HL-60 (cell line): ENCODE results near the gene WDCP.

Experiments used
- DNase-seq, 2 experiments: peaks; one replicate each; pipeline ENCODE4 v3.0.0-alpha.2; 2010 to 2020; ENCODE audit warnings: low read depth in 1 of 2, low spot score in 1 of 2
- H3K27ac ChIP-seq: fragments of 250-450 bp; sonication (Bioruptor Pico); replicated peaks from 2 replicates; pipeline ENCODE4 v1.5.1; 2020; ENCODE audit warnings: mild to moderate bottlenecking, moderate library complexity
- H3K27me3 ChIP-seq: fragments of 250-450 bp; sonication (Bioruptor Pico); 2 replicates; pipeline ENCODE4 v1.5.1; 2021; ENCODE audit warnings: mild to moderate bottlenecking, moderate library complexity; ENCODE audit not compliant: insufficient read depth, poor library complexity, severe bottlenecking
- H3K4me3 ChIP-seq: replicated peaks from 2 replicates; pipeline ENCODE4 v1.5.1; 2011; ENCODE audit warnings: mild to moderate bottlenecking, control low read depth, low read length; ENCODE audit not compliant: insufficient read depth
- CTCF ChIP-seq: IDR thresholded peaks from one replicate; pipeline ENCODE4 v1.5.1; 2011; ENCODE audit warnings: low read length, control low read depth, inconsistent platforms; ENCODE audit not compliant: insufficient read depth
- GABPA ChIP-seq: IDR thresholded peaks from 2 replicates; pipeline ENCODE4 v1.6.1; 2012; ENCODE audit warnings: low read depth
- POLR2AphosphoS5 ChIP-seq: IDR thresholded peaks from 2 replicates; pipeline ENCODE4 v1.6.1; 2012; ENCODE audit warnings: low read depth
- REST ChIP-seq: IDR thresholded peaks from 2 replicates; pipeline ENCODE4 v1.6.1; 2012; ENCODE audit warnings: low read depth; ENCODE audit not compliant: insufficient replicate concordance
- SPI1 ChIP-seq: IDR thresholded peaks from 2 replicates; pipeline ENCODE4 v1.6.1; 2012; ENCODE audit warnings: low read depth, mild to moderate bottlenecking, borderline replicate concordance

Gene WDCP

GRCh38 chr2:24040511-24040910 is 6.7 kb downstream of the WDCP start:
- Histone ChIP-seq H3K27ac (no peak overlapping the region), H3K4me3 (no peak overlapping the region), H3K27me3 (no peaks in the 10 kb centered on the region)
- no peak for DNase-seq
- TF ChIP-seq REST (no peak), SPI1 (no peak), GABPA (no peak), CTCF (no peak), POLR2AphosphoS5 (no peak)

GRCh38 chr2:24038786-24039499 is 8.2 kb downstream of the WDCP start:
- H3K27me3 ChIP-seq, result no peaks in the 10 kb centered on the region
- DNase-seq, result no peak
- H3K4me3 ChIP-seq, result no peak overlapping the region
- TF ChIP-seq GABPA, result no peak
- no peak for TF ChIP-seq CTCF
- TF ChIP-seq POLR2AphosphoS5, result no peak
- no peak for TF ChIP-seq SPI1
- TF ChIP-seq REST, result no peak
- H3K27ac ChIP-seq, result no peak overlapping the region

GRCh38 chr2:24026233-24026632 is 21.0 kb downstream of the WDCP start:
- no peak for TF ChIP-seq CTCF
- TF ChIP-seq SPI1, result no peak
- no peak for TF ChIP-seq REST
- TF ChIP-seq POLR2AphosphoS5, result no peak
- no peak for TF ChIP-seq GABPA
- H3K4me3 ChIP-seq, result no peak overlapping the region
- no peak overlapping the region for H3K27ac ChIP-seq
- H3K27me3 ChIP-seq, result no peaks in the 10 kb centered on the region
- no peak for DNase-seq
